IPS-NIHi7 (cell line): ENCODE measurements around the gene AKT3.
"Not testable (repeated sequence)": the region's sequence is repeated elsewhere in the genome, so short reads cannot be mapped to it uniquely, and the experiment has no call there.

Experiments
- DNase-seq: peaks from one replicate; pipeline ENCODE4 v3.0.0; 2012; ENCODE audit warnings: mixed read lengths; ENCODE audit errors: extremely low spot score

AKT3 gene

GRCh38 chr1:243783714-243784113 is 66.3 kb downstream of the AKT3 start:
- DNase-seq = no peak

GRCh38 chr1:243772361-243773050 is 77.5 kb downstream of the AKT3 start:
- not testable (repeated sequence) for DNase-seq

GRCh38 chr1:243770860-243771259 is 79.2 kb downstream of the AKT3 start:
- no peak for DNase-seq

GRCh38 chr1:243765676-243766075 is 84.4 kb downstream of the AKT3 start:
- no peak for DNase-seq

GRCh38 chr1:243763806-243764205 is 86.2 kb downstream of the AKT3 start:
- no peak for DNase-seq

- peak; percentile 11 for DNase-seq
Observed at GRCh38 chr1:243758647-243759046, 91.4 kb downstream of the AKT3 start.

- DNase-seq = no peak
Observed at GRCh38 chr1:243756529-243756928, 93.5 kb downstream of the AKT3 start.

- no peak for DNase-seq
Observed at GRCh38 chr1:243754348-243754747, 95.7 kb downstream of the AKT3 start.

GRCh38 chr1:243751506-243751905 is 98.5 kb downstream of the AKT3 start:
- no peak for DNase-seq

GRCh38 chr1:243748706-243749283 is 101.2 kb downstream of the AKT3 start:
- DNase-seq = peak; percentile 54

- DNase-seq = no peak
Observed at GRCh38 chr1:243748227-243748626, 101.8 kb downstream of the AKT3 start.

GRCh38 chr1:243746751-243747150 is 103.3 kb downstream of the AKT3 start:
- no peak for DNase-seq

- DNase-seq = no peak
Observed at GRCh38 chr1:243745356-243745755, 104.7 kb downstream of the AKT3 start.

GRCh38 chr1:243742819-243743218 is 107.2 kb downstream of the AKT3 start:
- DNase-seq = no peak

- DNase-seq = no peak
Observed at GRCh38 chr1:243740255-243740999, 109.6 kb downstream of the AKT3 start.

GRCh38 chr1:243739335-243740003 is 110.6 kb downstream of the AKT3 start:
- no peak for DNase-seq

- DNase-seq = no peak
Observed at GRCh38 chr1:243738020-243738419, 112.0 kb downstream of the AKT3 start.

GRCh38 chr1:243735457-243735856 is 114.6 kb downstream of the AKT3 start:
- no peak for DNase-seq

- no peak for DNase-seq
Observed at GRCh38 chr1:243734308-243734695, 115.7 kb downstream of the AKT3 start.

- no peak for DNase-seq
Observed at GRCh38 chr1:243733670-243734307, 116.3 kb downstream of the AKT3 start.

- no peak for DNase-seq
Observed at GRCh38 chr1:243732637-243733036, 117.4 kb downstream of the AKT3 start.
